Neuronal stem cell (in vitro differentiated cells): ENCODE measurements around the gene HBP1.

Experiments used
- DNase-seq: peaks from one replicate; pipeline ENCODE4 v3.0.0-alpha.2; 2013; ENCODE audit warnings: low spot score
- H2AFZ ChIP-seq: one replicate; pipeline ENCODE4 v1.6.1; 2013; ENCODE audit warnings: mild to moderate bottlenecking, low read length, inconsistent platforms
- H2AK5ac ChIP-seq: 2 replicates; pipeline ENCODE4 v1.6.1; 2013; ENCODE audit warnings: low read depth, mild to moderate bottlenecking, inconsistent platforms, low read length, moderate library complexity, mixed read lengths
- H2BK120ac ChIP-seq: 2 replicates; pipeline ENCODE4 v1.6.1; 2013; ENCODE audit warnings: low read depth, mild to moderate bottlenecking, inconsistent platforms, low read length, moderate library complexity, mixed read lengths
- H2BK12ac ChIP-seq: one replicate; pipeline ENCODE4 v1.6.1; 2013; ENCODE audit warnings: low read length, inconsistent platforms
- H2BK15ac ChIP-seq: 2 replicates; pipeline ENCODE4 v1.6.1; 2013; ENCODE audit warnings: mild to moderate bottlenecking, low read length, inconsistent platforms, mixed read lengths
- H2BK5ac ChIP-seq: one replicate; pipeline ENCODE4 v1.6.1; 2013; ENCODE audit warnings: inconsistent platforms, mild to moderate bottlenecking, low read length, moderate library complexity
- H3K14ac ChIP-seq: one replicate; pipeline ENCODE4 v1.6.1; 2013; ENCODE audit warnings: low read length, inconsistent platforms
- H3K18ac ChIP-seq: 2 replicates; pipeline ENCODE4 v1.6.1; 2013; ENCODE audit warnings: low read length, inconsistent platforms
- H3K23ac ChIP-seq: 2 replicates; pipeline ENCODE4 v1.6.1; 2013; ENCODE audit warnings: low read depth, mild to moderate bottlenecking, mixed read lengths, low read length, inconsistent platforms; ENCODE audit not compliant: poor library complexity
- H3K27ac ChIP-seq: replicated peaks from 3 replicates; pipeline ENCODE4 v1.5.1; 2013; ENCODE audit warnings: low read length, inconsistent platforms
- H3K27me3 ChIP-seq, 3 experiments: 2 replicates each; pipeline ENCODE4 v1.6.1; 2013; ENCODE audit warnings: low read length in 3 of 3, mild to moderate bottlenecking in 2 of 3, inconsistent platforms in 1 of 3, low read depth in 1 of 3, mixed read lengths in 1 of 3, moderate library complexity in 1 of 3; ENCODE audit not compliant: control insufficient read depth in 3 of 3, insufficient read depth in 3 of 3
- H3K36me3 ChIP-seq, 2 donors: replicated peaks in 1 of 2; 2 replicates each; pipeline ENCODE4 v1.6.1; 2013; ENCODE audit warnings: low read length in 2 of 2; ENCODE audit not compliant: control insufficient read depth in 2 of 2, insufficient read depth in 2 of 2
- H3K4ac ChIP-seq: 2 replicates; pipeline ENCODE4 v1.6.1; 2013; ENCODE audit warnings: inconsistent platforms, mild to moderate bottlenecking, low read length, moderate library complexity
- H3K4me1 ChIP-seq, 2 donors: 1 replicate in 1 of 2; 2 replicates in 1 of 2; pipeline ENCODE4 v1.6.1; 2013; ENCODE audit warnings: low read length in 2 of 2, low read depth in 1 of 2; ENCODE audit not compliant: control insufficient read depth in 2 of 2, insufficient read depth in 1 of 2
- H3K4me2 ChIP-seq: one replicate; pipeline ENCODE4 v1.6.1; 2013; ENCODE audit warnings: mild to moderate bottlenecking, low read length, inconsistent platforms; ENCODE audit not compliant: insufficient read depth, poor library complexity, severe bottlenecking
- H3K4me3 ChIP-seq, 2 donors: 2 replicates each; pipeline ENCODE4 v1.5.1; 2013; ENCODE audit warnings: low read length in 2 of 2, mild to moderate bottlenecking in 2 of 2, inconsistent platforms in 1 of 2, moderate library complexity in 1 of 2
- H3K79me1 ChIP-seq: one replicate; pipeline ENCODE4 v1.6.1; 2013; ENCODE audit warnings: low read depth, mild to moderate bottlenecking, inconsistent platforms, low read length, moderate library complexity
- H3K9ac ChIP-seq: one replicate; pipeline ENCODE4 v1.6.1; 2013; ENCODE audit warnings: mild to moderate bottlenecking, low read depth, low read length, inconsistent platforms; ENCODE audit not compliant: poor library complexity
- H3K9me3 ChIP-seq, 2 donors: replicated peaks in 1 of 2; 2 replicates each; pipeline versions ENCODE3 to v1.6.1; 2013; ENCODE audit warnings: low read length in 2 of 2, mild to moderate bottlenecking in 2 of 2, inconsistent platforms in 1 of 2, low read depth in 1 of 2, mixed read lengths in 1 of 2, moderate library complexity in 1 of 2; ENCODE audit not compliant: control insufficient read depth in 2 of 2, insufficient read depth in 1 of 2
- H4K8ac ChIP-seq: one replicate; pipeline ENCODE4 v1.6.1; 2013; ENCODE audit warnings: low read depth, mild to moderate bottlenecking, inconsistent platforms, low read length, moderate library complexity
- H4K91ac ChIP-seq: one replicate; pipeline ENCODE4 v1.6.1; 2013; ENCODE audit warnings: low read length, low read depth, mild to moderate bottlenecking, inconsistent platforms; ENCODE audit not compliant: poor library complexity
- WGBS, 2 donors: extraction: QIAGEN DNeasy Blood & Tissue Kit; methylation state at CpG; one replicate each; pipeline ENCODE4 v1.1.7; 2013; ENCODE audit warnings: missing lambda C conversion rate in 2 of 2, mixed read lengths in 1 of 2; ENCODE audit not compliant: insufficient read length in 2 of 2, insufficient replicate concordance in 1 of 2; ENCODE audit errors: extremely low coverage in 2 of 2; 5-methylcytosine and 5-hydroxymethylcytosine counted together

The HBP1 gene

DNA sequence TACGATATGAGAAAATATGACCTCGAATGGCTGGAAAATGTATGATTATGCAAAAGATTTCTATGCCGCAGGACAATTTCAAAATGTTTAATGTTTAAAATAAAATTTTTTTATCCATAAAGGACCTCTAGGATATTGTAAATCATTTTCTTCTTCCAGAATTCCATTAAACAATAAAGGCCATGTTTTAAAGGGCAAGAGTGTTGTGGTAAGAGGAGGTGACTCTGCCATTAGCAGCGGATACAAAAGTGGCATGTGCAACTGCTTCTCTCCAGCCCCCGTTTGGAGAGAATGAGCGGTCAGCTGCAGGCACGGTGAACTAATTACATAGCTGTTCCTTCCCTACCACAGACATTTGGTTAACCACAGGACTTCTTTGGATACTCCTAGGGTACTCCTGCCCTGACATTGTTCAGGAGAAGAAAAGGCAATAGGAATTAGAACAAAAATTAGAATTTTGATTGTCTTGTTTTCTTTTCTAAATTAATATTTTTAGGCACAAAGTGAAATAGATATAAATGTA, 63.8 kb downstream of the HBP1 start:
- Histone ChIP-seq H3K18ac (no peak overlapping the region), H3K27ac (no peak overlapping the region), H3K27me3 (no peaks in the 10 kb centered on the region), H2BK15ac (no peak overlapping the region), H2BK12ac (no peak overlapping the region), H2BK5ac (no peak overlapping the region), H3K4ac (no peak overlapping the region), H3K4me1 (peaks cover 0 to 4% of the 10 kb centered on the region in 2 donors), H3K9me3 (no peaks in the 10 kb centered on the region), H4K8ac (no peak overlapping the region), H2AFZ (no peak overlapping the region), H2BK120ac (no peak overlapping the region), H3K79me1 (no peaks in the 10 kb centered on the region), H3K36me3 (no peaks in the 10 kb centered on the region), H3K4me3 (no peak overlapping the region), H3K23ac (no peak overlapping the region), H3K4me2 (no peak overlapping the region), H3K14ac (no peak overlapping the region), H2AK5ac (no peak overlapping the region), H3K9ac (no peak overlapping the region), H4K91ac (no peak overlapping the region)
- WGBS, 2 donors: no CpG with 5 or more reads among the region's 7 CpGs
- no peak for DNase-seq

DNA sequence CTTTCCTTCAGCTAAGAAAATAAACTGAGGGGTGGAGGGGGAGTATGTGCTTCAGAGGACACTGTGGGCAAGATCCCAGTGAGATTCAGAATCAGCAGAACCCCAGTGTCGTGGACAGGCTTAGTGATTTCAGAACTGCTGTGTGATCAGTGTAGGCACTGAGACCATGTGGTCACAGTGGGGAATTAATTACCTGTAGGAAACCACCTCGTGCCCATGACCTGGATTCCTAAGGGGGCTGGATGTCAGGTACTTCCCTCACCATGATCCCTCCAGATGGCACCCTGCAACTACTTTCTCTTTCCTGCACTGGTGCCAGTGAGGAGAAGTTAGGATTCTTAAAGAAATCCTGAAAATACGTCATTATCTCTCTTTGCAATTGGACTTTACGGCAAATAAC, 64.4 kb downstream of the HBP1 start:
- H3K79me1 ChIP-seq: no peaks in the 10 kb centered on the region
- no peak overlapping the region for H3K4me3 ChIP-seq
- H3K4me1 ChIP-seq: peaks cover 0 to 4% of the 10 kb centered on the region in 2 donors
- H2AFZ ChIP-seq: no peak overlapping the region
- no peak overlapping the region for H3K4me2 ChIP-seq
- H4K8ac ChIP-seq: no peak overlapping the region
- H3K4ac ChIP-seq: no peak overlapping the region
- no peak overlapping the region for H2BK15ac ChIP-seq
- no peak overlapping the region for H3K27ac ChIP-seq
- H3K9me3 ChIP-seq: no peaks in the 10 kb centered on the region
- H4K91ac ChIP-seq: no peak overlapping the region
- H3K14ac ChIP-seq: no peak overlapping the region
- H3K9ac ChIP-seq: no peak overlapping the region
- H3K23ac ChIP-seq: no peak overlapping the region
- DNase-seq: no peak
- no peak overlapping the region for H2BK12ac ChIP-seq
- H2BK5ac ChIP-seq: no peak overlapping the region
- H2BK120ac ChIP-seq: no peak overlapping the region
- no peak overlapping the region for H3K18ac ChIP-seq
- no peaks in the 10 kb centered on the region for H3K27me3 ChIP-seq
- H2AK5ac ChIP-seq: no peak overlapping the region
- H3K36me3 ChIP-seq: no peaks in the 10 kb centered on the region
- no CpG with 5 or more reads among the region's 4 CpGs for WGBS, 2 donors

DNA sequence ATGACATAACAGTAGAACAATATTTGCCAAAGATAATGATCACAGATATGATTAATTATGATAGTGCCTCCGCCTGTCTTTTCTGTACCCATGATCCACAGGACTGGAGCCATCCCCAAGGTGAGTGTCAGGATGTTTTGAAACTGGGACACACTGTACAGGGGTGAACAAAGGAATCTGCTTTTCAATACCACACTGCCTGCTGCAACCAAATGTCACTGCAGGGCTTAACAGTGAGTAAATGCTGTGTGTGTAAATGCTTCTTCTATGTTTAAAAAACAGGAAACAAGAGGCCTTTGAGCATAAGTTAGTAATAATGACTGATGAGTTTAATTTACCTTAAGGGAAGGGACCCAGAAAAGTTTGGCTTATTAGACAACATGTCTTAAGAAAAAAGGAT, 65.2 kb downstream of the HBP1 start:
- WGBS, 2 donors: no CpG with 5 or more reads among the region's 1 CpG
- H3K23ac ChIP-seq: no peak overlapping the region
- H3K4ac ChIP-seq: no peak overlapping the region
- no peak overlapping the region for H2BK15ac ChIP-seq
- no peaks in the 10 kb centered on the region for H3K27me3 ChIP-seq
- H3K4me1 ChIP-seq: peaks cover 0 to 4% of the 10 kb centered on the region in 2 donors
- no peak overlapping the region for H4K91ac ChIP-seq
- no peak for DNase-seq
- no peaks in the 10 kb centered on the region for H3K9me3 ChIP-seq
- no peak overlapping the region for H2BK12ac ChIP-seq
- no peak overlapping the region for H3K9ac ChIP-seq
- no peak overlapping the region for H3K4me3 ChIP-seq
- no peak overlapping the region for H2BK120ac ChIP-seq
- H2AFZ ChIP-seq: no peak overlapping the region
- H3K18ac ChIP-seq: no peak overlapping the region
- H3K14ac ChIP-seq: no peak overlapping the region
- no peak overlapping the region for H2BK5ac ChIP-seq
- no peak overlapping the region for H3K27ac ChIP-seq
- H3K4me2 ChIP-seq: no peak overlapping the region
- no peak overlapping the region for H4K8ac ChIP-seq
- H2AK5ac ChIP-seq: no peak overlapping the region
- H3K36me3 ChIP-seq: no peaks in the 10 kb centered on the region
- H3K79me1 ChIP-seq: no peaks in the 10 kb centered on the region

DNA sequence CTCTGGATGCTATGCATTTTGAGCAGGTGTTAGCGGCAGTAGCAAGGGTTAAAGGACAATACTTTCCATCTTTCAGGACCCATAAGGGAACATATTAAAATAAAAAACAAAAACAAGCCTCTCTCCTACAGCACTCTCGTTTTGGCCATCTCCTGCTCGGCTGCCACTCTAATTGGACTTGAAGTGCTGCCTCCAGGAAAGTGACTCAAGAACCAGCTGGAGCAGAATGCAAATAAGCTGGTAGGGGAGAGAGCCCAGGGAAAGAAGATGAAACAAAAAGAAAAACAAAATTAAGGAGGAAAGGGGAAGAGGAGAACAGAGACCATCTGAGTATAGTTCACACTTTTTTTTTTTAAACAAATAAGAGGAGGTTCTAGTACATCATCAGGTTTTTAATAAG, 65.6 kb downstream of the HBP1 start:
- H3K4me2 ChIP-seq: no peak overlapping the region
- H3K27ac ChIP-seq: no peak overlapping the region
- H3K4me3 ChIP-seq: no peak overlapping the region
- H3K79me1 ChIP-seq: no peaks in the 10 kb centered on the region
- H4K91ac ChIP-seq: no peak overlapping the region
- no peak overlapping the region for H2BK15ac ChIP-seq
- H4K8ac ChIP-seq: no peak overlapping the region
- WGBS, 2 donors: no CpG with 5 or more reads among the region's 3 CpGs
- no peak overlapping the region for H2BK120ac ChIP-seq
- H2BK12ac ChIP-seq: no peak overlapping the region
- H3K4me1 ChIP-seq: peaks cover 0 to 4% of the 10 kb centered on the region in 2 donors
- no peak overlapping the region for H3K9ac ChIP-seq
- H3K4ac ChIP-seq: no peak overlapping the region
- no peak overlapping the region for H3K14ac ChIP-seq
- no peaks in the 10 kb centered on the region for H3K36me3 ChIP-seq
- no peaks in the 10 kb centered on the region for H3K9me3 ChIP-seq
- no peak overlapping the region for H3K18ac ChIP-seq
- no peaks in the 10 kb centered on the region for H3K27me3 ChIP-seq
- H2BK5ac ChIP-seq: no peak overlapping the region
- H2AK5ac ChIP-seq: no peak overlapping the region
- DNase-seq: no peak
- H3K23ac ChIP-seq: no peak overlapping the region
- H2AFZ ChIP-seq: no peak overlapping the region
